Measurements from ENCODE around the gene VEGFD. TPM values are rescaled to one million over a fixed set of nuclear protein-coding genes. Genes with fewer than 3 reads are reported as not detected.

The VEGFD gene
- total RNA-seq, 1 donor = not detected

DNA sequence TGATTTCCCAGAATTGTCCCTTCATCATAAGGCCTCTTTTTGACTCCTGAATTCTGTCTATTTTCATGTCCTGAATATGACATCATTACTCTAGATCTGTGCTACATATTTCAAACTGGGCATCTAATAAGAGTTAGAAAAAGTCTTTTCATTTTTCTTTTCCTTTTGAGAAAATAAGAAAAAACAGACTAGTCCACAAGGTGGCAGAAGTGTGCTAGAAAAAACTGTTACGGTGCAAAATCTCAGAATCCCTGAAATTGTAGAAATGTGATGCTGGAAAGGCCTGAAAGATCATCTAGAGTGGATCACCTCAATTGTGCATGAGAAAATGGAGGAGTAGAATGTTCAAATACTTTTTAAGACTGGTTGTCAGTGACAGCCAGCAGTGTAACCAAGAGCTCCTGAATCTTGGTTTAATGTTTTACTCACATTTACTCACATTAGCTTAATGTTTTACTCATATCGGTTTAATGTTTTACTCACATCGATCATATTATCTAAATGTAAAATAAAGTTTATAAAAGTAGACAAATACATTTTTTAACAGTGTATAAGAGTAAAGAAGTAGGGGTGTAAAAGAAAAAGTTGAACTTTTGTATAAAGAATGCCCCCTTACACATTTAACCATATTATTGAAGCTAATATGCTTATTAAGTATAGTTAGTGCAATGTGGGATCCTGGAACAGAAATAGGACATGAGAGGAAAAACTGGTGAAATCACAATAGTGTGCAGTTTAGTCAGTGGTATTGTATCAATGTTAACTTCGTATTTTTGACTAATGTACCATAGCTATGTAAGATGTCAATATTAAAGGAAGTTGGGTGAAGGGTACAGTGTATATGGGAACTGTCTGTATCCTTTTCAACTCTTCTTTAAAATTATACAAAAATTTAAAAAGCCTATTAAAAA, 84.0 kb downstream of the VEGFD start:
- Histone ChIP-seq H3K9me3 (ENCODE audit: low read depth, low read length) (no peaks in the 10 kb centered on the region), H3K4me3 (ENCODE audit: low read length) (no peak overlapping the region), H3K4me1 (ENCODE audit: insufficient read depth, low read length) (peaks cover 11% of the 10 kb centered on the region), H3K27me3 (ENCODE audit: insufficient read depth, low read length) (no peaks in the 10 kb centered on the region)

GRCh38 chrX:15298780-15299179, 85.4 kb downstream of the VEGFD start:
- H3K27me3 ChIP-seq (ENCODE audit: insufficient read depth, low read length) = no peaks in the 10 kb centered on the region
- peaks cover 11% of the 10 kb centered on the region for H3K4me1 ChIP-seq (ENCODE audit: insufficient read depth, low read length)
- no peaks in the 10 kb centered on the region for H3K9me3 ChIP-seq (ENCODE audit: low read depth, low read length)
- no peak overlapping the region for H3K4me3 ChIP-seq (ENCODE audit: low read length)

- H3K4me3 ChIP-seq (ENCODE audit: low read length) = no peak overlapping the region
- H3K9me3 ChIP-seq (ENCODE audit: low read depth, low read length) = no peaks in the 10 kb centered on the region
- peaks cover 11% of the 10 kb centered on the region for H3K4me1 ChIP-seq (ENCODE audit: insufficient read depth, low read length)
- no peaks in the 10 kb centered on the region for H3K27me3 ChIP-seq (ENCODE audit: insufficient read depth, low read length)
Measured at GRCh38 chrX:15298201-15298600, 86.0 kb downstream of the VEGFD start.

Other genes starting within 250 kb of the VEGFD start
- 1.3 TPM for gene ASB9, start 114.3 kb downstream of the VEGFD start, total RNA-seq
- not detected for gene ASB11, start 68.8 kb downstream of the VEGFD start, total RNA-seq
- 111 TPM for gene PIGA, start 48.9 kb downstream of the VEGFD start, total RNA-seq
- gene PIR, start 108.9 kb upstream of the VEGFD start, total RNA-seq = not detected
- 0.10 TPM for gene BMX, start 116.4 kb upstream of the VEGFD start, total RNA-seq
- not detected for gene ACE2, start 216.5 kb upstream of the VEGFD start, total RNA-seq